K562 (cell line): ENCODE results near the gene DRAXIN. TPM values are rescaled to one million over a fixed set of nuclear protein-coding genes. Genes with fewer than 3 reads are reported as not detected.

Experiments used
- GTF2A2 ChIP-seq: IDR thresholded peaks from 2 replicates; pipeline ENCODE4 v1.6.1; 2016; ENCODE audit warnings: mild to moderate bottlenecking, missing genetic modification characterization, missing compliant biosample characterization
- JUN ChIP-seq, 2 experiments: sonication (generic) in 1 of 2; formaldehyde crosslinking in 1 of 2; IDR thresholded peaks; 2 replicates each; pipeline versions ENCODE4 v1.6.1 to v1.8.0; 2012 to 2022; ENCODE audit warnings: borderline replicate concordance in 2 of 2, mild to moderate bottlenecking in 2 of 2, improper control_type of control experiment in 1 of 2, low read depth in 1 of 2, low read length in 1 of 2, missing genetic modification reagents in 1 of 2
- JUND ChIP-seq, 2 experiments: IDR thresholded peaks; 2 replicates in 1 of 2; 3 replicates in 1 of 2; pipeline ENCODE4 v1.6.1; 2011; ENCODE audit warnings: borderline replicate concordance in 2 of 2, low read depth in 2 of 2, low read length in 2 of 2, improper control_type of control experiment in 1 of 2, missing biosample characterization in 1 of 2, missing genetic modification characterization in 1 of 2, missing genetic modification reagents in 1 of 2
- LEF1 ChIP-seq: fragments of 450-650 bp; IDR thresholded peaks from 2 replicates; pipeline ENCODE4 v1.6.1; 2016; ENCODE audit warnings: mild to moderate bottlenecking
- MECOM ChIP-seq: fragments of 250-450 bp; sonication (Bioruptor Pico); IDR thresholded peaks from 2 replicates; pipeline ENCODE4 v1.8.0; 2022; ENCODE audit warnings: inconsistent platforms
- NELFE ChIP-seq: IDR thresholded peaks from 2 replicates; pipeline ENCODE4 v1.6.1; 2011; ENCODE audit warnings: mild to moderate bottlenecking; ENCODE audit not compliant: insufficient read depth, insufficient read length
- SP1 ChIP-seq: sonication (generic); formaldehyde crosslinking; IDR thresholded peaks from 2 replicates; pipeline ENCODE4 v1.8.1; 2022; ENCODE audit warnings: mild to moderate bottlenecking, missing genetic modification reagents
- ZNF282 ChIP-seq: sonication (generic); formaldehyde crosslinking; IDR thresholded peaks from 2 replicates; pipeline ENCODE4 v1.8.1; 2023; ENCODE audit warnings: missing genetic modification reagents
- ZNF311 ChIP-seq: fragments of 250-450 bp; sonication (Bioruptor Pico); IDR thresholded peaks from 2 replicates; pipeline ENCODE4 v1.4.0; 2020; ENCODE audit warnings: mild to moderate bottlenecking, moderate library complexity
- polyA plus RNA-seq, 8 experiments: library from polyadenylated mRNA; depleted of rRNA in 4 of 8; stranded (reverse) in 5 of 8; unstranded in 3 of 8; fragments of >200 nt; fragmentation: Nextera tagmentation in 2 of 8; fragmentation: Illumina TruSeq in 1 of 8; extraction: Ambion mirVana in 2 of 8; extraction: Trizol in 1 of 8; gene quantifications; 2 replicates each; pipeline versions ENCODE4 v1.2.1 to v1.2.3, GENCODE V29; 2011 to 2014; ENCODE audit warnings: inconsistent platforms in 1 of 8, missing spikeins in 1 of 8
- total RNA-seq, 7 experiments: library from RNA; depleted of rRNA in 6 of 7; stranded (reverse); fragments of >200 nt in 6 of 7; fragmentation: Illumina TruSeq in 2 of 7; extraction: Trizol in 2 of 7; gene quantifications; 2 replicates each; pipeline versions ENCODE4 v1.2.1 to v1.2.3, GENCODE V29; 2011 to 2021; ENCODE audit warnings: low replicate concordance in 1 of 7
- TF ChIP-seq, protein P1 (sequence below): fragments of 250-450 bp; sonication (Bioruptor Pico); IDR thresholded peaks from 2 replicates; pipeline ENCODE4 v1.4.0; 2020; ENCODE audit warnings: mild to moderate bottlenecking, moderate library complexity
- TF ChIP-seq, protein P2 (sequence below): sonication (generic); formaldehyde crosslinking; IDR thresholded peaks from 2 replicates; pipeline ENCODE4 v1.8.1; 2022; ENCODE audit warnings: missing genetic modification reagents
- TF ChIP-seq, protein P3 (sequence below): fragments of 450-650 bp; IDR thresholded peaks from 2 replicates; pipeline ENCODE4 v1.6.1; 2017; ENCODE audit warnings: antibody characterized with exemption, mild to moderate bottlenecking
- TF ChIP-seq, protein P4 (sequence below): fragments of 250-450 bp; sonication (Bioruptor Pico); IDR thresholded peaks from 2 replicates; pipeline ENCODE4 v1.9.0; 2021; ENCODE audit warnings: mild to moderate bottlenecking, inconsistent platforms
- TF ChIP-seq, protein P5 (sequence below): fragments of 150-350 bp; IDR thresholded peaks from 2 replicates; pipeline ENCODE4 v1.6.1; 2014; ENCODE audit warnings: low read depth, mild to moderate bottlenecking, low read length, borderline replicate concordance

The DRAXIN gene
- total and polyA plus RNA-seq, 9 of the 15 experiments (the other 6 are each of a cell fraction or from before 2014, with no cell fraction given), result 0.01 to 0.04 (median 0.01) TPM; not detected in 6

DNA sequence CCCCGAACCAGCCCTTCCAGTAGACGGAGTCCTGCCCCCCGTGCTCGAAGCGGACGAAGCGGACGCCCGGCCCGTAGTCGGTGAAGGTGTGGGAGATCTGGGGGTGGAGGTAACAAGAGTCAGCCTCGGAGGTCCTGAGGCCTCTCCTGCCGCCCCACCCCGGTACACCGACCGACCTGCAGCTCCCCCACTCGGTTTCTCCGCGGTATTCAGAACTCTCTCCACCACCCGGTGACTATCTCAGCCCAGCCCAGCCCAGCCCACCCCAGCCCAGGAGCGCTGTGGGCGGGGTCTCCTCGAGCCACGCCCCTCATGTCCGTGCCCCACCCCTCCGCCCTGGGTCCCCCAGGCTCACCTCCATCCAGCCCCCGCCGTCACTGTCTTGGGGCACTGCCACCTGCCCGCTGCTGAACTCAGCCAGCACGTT, 42.8 kb upstream of the DRAXIN start (continued):
- TF ChIP-seq, protein P1, sequence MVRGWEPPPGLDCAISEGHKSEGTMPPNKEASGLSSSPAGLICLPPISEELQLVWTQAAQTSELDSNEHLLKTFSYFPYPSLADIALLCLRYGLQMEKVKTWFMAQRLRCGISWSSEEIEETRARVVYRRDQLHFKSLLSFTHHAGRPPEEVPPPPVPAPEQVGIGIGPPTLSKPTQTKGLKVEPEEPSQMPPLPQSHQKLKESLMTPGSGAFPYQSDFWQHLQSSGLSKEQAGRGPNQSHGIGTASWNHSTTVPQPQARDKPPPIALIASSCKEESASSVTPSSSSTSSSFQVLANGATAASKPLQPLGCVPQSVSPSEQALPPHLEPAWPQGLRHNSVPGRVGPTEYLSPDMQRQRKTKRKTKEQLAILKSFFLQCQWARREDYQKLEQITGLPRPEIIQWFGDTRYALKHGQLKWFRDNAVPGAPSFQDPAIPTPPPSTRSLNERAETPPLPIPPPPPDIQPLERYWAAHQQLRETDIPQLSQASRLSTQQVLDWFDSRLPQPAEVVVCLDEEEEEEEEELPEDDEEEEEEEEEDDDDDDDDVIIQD (CRISPR knock-in tag), result no peak
- no peak for TF ChIP-seq MECOM (CRISPR knock-in tag)
- TF ChIP-seq LEF1, result no peak
- TF ChIP-seq JUND (IDR thresholded peaks at IDR 0.05; ENCODE audit: borderline replicate concordance, low read depth, low read length), result no peak
- TF ChIP-seq JUND (tag; IDR thresholded peaks at IDR 0.05; ENCODE audit: borderline replicate concordance, low read depth, low read length), result no peak
- peak; percentile 41; the same call in 1 of the 2 replicates for TF ChIP-seq SP1
- TF ChIP-seq ZNF282 (CRISPR knock-in tag), result no peak
- TF ChIP-seq, protein P2, sequence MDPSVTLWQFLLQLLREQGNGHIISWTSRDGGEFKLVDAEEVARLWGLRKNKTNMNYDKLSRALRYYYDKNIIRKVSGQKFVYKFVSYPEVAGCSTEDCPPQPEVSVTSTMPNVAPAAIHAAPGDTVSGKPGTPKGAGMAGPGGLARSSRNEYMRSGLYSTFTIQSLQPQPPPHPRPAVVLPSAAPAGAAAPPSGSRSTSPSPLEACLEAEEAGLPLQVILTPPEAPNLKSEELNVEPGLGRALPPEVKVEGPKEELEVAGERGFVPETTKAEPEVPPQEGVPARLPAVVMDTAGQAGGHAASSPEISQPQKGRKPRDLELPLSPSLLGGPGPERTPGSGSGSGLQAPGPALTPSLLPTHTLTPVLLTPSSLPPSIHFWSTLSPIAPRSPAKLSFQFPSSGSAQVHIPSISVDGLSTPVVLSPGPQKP (CRISPR knock-in tag), result no peak
- TF ChIP-seq ZNF311 (CRISPR knock-in tag), result no peak
- TF ChIP-seq, protein P3, sequence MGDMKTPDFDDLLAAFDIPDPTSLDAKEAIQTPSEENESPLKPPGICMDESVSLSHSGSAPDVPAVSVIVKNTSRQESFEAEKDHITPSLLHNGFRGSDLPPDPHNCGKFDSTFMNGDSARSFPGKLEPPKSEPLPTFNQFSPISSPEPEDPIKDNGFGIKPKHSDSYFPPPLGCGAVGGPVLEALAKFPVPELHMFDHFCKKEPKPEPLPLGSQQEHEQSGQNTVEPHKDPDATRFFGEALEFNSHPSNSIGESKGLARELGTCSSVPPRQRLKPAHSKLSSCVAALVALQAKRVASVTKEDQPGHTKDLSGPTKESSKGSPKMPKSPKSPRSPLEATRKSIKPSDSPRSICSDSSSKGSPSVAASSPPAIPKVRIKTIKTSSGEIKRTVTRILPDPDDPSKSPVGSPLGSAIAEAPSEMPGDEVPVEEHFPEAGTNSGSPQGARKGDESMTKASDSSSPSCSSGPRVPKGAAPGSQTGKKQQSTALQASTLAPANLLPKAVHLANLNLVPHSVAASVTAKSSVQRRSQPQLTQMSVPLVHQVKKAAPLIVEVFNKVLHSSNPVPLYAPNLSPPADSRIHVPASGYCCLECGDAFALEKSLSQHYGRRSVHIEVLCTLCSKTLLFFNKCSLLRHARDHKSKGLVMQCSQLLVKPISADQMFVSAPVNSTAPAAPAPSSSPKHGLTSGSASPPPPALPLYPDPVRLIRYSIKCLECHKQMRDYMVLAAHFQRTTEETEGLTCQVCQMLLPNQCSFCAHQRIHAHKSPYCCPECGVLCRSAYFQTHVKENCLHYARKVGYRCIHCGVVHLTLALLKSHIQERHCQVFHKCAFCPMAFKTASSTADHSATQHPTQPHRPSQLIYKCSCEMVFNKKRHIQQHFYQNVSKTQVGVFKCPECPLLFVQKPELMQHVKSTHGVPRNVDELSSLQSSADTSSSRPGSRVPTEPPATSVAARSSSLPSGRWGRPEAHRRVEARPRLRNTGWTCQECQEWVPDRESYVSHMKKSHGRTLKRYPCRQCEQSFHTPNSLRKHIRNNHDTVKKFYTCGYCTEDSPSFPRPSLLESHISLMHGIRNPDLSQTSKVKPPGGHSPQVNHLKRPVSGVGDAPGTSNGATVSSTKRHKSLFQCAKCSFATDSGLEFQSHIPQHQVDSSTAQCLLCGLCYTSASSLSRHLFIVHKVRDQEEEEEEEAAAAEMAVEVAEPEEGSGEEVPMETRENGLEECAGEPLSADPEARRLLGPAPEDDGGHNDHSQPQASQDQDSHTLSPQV, result no peak
- TF ChIP-seq, protein P4, sequence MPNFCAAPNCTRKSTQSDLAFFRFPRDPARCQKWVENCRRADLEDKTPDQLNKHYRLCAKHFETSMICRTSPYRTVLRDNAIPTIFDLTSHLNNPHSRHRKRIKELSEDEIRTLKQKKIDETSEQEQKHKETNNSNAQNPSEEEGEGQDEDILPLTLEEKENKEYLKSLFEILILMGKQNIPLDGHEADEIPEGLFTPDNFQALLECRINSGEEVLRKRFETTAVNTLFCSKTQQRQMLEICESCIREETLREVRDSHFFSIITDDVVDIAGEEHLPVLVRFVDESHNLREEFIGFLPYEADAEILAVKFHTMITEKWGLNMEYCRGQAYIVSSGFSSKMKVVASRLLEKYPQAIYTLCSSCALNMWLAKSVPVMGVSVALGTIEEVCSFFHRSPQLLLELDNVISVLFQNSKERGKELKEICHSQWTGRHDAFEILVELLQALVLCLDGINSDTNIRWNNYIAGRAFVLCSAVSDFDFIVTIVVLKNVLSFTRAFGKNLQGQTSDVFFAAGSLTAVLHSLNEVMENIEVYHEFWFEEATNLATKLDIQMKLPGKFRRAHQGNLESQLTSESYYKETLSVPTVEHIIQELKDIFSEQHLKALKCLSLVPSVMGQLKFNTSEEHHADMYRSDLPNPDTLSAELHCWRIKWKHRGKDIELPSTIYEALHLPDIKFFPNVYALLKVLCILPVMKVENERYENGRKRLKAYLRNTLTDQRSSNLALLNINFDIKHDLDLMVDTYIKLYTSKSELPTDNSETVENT (CRISPR knock-in tag), result 0 out of 2 replicates have a peak, but pooled peaks have one; percentile 38
- TF ChIP-seq NELFE, result no peak
- no peak for TF ChIP-seq GTF2A2 (tag)
- TF ChIP-seq JUN (IDR thresholded peaks at IDR 0.05; ENCODE audit: borderline replicate concordance, low read depth, low read length), result no peak
- TF ChIP-seq JUN (CRISPR knock-in tag; IDR thresholded peaks at IDR 0.05; ENCODE audit: borderline replicate concordance), result no peak
- TF ChIP-seq, protein P5, sequence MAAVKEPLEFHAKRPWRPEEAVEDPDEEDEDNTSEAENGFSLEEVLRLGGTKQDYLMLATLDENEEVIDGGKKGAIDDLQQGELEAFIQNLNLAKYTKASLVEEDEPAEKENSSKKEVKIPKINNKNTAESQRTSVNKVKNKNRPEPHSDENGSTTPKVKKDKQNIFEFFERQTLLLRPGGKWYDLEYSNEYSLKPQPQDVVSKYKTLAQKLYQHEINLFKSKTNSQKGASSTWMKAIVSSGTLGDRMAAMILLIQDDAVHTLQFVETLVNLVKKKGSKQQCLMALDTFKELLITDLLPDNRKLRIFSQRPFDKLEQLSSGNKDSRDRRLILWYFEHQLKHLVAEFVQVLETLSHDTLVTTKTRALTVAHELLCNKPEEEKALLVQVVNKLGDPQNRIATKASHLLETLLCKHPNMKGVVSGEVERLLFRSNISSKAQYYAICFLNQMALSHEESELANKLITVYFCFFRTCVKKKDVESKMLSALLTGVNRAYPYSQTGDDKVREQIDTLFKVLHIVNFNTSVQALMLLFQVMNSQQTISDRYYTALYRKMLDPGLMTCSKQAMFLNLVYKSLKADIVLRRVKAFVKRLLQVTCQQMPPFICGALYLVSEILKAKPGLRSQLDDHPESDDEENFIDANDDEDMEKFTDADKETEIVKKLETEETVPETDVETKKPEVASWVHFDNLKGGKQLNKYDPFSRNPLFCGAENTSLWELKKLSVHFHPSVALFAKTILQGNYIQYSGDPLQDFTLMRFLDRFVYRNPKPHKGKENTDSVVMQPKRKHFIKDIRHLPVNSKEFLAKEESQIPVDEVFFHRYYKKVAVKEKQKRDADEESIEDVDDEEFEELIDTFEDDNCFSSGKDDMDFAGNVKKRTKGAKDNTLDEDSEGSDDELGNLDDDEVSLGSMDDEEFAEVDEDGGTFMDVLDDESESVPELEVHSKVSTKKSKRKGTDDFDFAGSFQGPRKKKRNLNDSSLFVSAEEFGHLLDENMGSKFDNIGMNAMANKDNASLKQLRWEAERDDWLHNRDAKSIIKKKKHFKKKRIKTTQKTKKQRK, result no peak
